Activated CD4-positive, alpha-beta T cell treated with anti-CD3 and anti-CD28 coated beads for 48 hours (primary cell): Measurements from ENCODE around the gene SESN3.
"Not testable (repeated sequence)": the region's sequence is repeated elsewhere in the genome, so short reads cannot be mapped to it uniquely, and the experiment has no call there.

Source experiments
- DNase-seq: peaks from one replicate; pipeline ENCODE4 v3.0.0-alpha.2; 2020

The SESN3 gene

GRCh38 chr11:95212609-95213008 lies 18.4 kb downstream of the SESN3 start:
- no peak for DNase-seq

DNA sequence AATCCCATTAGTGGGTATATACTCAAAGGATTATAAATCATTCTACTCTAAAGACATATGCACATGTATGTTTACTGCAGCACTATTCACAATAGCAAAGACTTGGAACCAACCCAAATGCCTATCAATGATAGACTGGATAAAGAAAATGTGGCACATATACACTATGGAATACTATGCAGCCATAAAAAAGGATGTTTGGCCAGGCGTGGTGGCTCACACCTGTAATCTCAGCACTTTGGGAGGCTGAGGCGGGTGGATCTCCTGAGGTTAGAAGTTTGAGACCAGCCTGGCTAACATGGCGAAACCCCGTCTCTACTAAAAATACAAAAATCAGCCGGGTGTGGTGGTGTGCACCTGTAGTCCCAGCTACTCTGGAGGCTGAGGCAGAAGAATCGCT lies 21.5 kb downstream of the SESN3 start:
- not testable (repeated sequence) for DNase-seq

- no peak for DNase-seq
These were observed 30.1 kb downstream of the SESN3 start for GRCh38 chr11:95200781-95201457.

GRCh38 chr11:95195831-95196230 lies 35.2 kb downstream of the SESN3 start:
- no peak for DNase-seq

- DNase-seq = no peak
These were observed 37.5 kb downstream of the SESN3 start for GRCh38 chr11:95193541-95193940.

DNA sequence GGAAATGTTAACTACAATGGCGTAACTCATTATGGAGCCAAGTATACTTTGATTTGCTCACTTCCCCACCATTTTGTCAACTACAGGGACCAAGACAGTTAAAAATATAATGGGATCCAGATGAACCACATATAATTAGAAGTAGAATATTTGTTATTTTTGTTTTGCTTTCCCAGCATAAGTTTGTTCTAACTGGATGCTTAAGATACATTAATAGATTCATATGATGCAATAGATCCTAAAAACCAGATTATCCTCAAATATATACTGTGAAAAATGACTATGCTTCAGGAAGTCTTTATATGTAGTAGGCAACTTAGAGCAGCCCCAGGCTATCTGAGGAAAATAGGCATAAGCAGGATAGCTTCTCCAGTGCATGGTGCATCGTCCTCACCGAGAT lies 38.3 kb downstream of the SESN3 start:
- no peak for DNase-seq

DNA sequence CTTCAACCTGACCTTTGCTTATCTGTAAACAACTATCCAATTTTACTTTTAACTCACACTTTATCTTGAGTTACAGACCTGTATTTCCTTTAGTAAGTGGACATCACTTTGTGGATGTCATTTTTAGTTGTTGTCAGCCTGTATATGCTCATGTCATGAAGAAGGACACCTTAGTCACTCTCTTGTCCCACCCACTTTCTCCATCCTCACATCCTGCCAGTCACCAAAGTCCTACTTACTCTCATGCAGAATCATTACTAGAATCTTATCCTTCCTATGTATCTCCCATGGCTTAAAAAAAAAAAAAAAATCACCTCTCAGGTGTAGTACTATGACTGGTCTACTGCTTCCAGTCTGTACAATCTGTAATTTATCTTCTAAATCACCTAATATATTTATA lies 43.3 kb downstream of the SESN3 start:
- DNase-seq = peak; percentile 8

DNA sequence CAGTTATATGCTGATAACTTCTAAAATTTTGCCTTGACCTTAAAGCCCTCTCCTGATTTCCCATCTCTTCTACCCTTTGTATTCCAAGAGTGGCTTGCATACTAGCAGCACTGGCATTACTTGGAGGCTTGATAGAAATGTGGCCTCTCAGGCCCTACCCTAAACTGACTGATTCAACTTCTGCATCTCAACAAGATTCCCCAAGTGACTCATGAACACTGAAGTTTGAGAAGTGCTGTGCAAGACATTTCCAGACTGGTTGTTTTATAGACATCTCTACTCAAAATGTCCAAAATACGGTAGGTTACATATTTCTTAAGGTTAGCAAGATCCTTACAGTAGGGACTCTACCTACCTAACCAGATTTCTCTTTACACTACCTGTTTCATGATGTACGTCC lies 48.6 kb downstream of the SESN3 start:
- DNase-seq = no peak

GRCh38 chr11:95175818-95176380 lies 55.1 kb downstream of the SESN3 start:
- no peak for DNase-seq

GRCh38 chr11:95170294-95170693 lies 60.7 kb downstream of the SESN3 start:
- no peak for DNase-seq

DNA sequence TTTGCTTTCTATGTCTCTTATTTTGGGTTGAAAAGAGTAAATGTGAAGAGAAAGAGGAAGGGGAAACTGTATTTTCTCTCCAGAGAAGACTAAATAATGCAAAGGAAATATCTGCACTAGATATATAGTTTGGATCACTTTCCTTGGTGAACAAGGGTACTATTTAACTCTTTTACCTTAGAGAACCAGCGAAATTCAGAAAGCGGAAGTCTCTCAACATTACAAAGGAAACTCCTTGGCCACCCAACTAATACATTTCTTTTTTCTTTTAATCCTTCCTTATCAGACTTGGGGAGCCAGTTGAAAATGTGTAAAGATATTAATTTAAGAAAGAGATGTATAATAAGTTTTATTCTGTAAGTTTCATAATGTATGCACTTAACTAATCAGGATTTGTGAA lies 64.2 kb downstream of the SESN3 start:
- DNase-seq = no peak

GRCh38 chr11:95165638-95166037 lies 65.4 kb downstream of the SESN3 start:
- DNase-seq = no peak

DNA sequence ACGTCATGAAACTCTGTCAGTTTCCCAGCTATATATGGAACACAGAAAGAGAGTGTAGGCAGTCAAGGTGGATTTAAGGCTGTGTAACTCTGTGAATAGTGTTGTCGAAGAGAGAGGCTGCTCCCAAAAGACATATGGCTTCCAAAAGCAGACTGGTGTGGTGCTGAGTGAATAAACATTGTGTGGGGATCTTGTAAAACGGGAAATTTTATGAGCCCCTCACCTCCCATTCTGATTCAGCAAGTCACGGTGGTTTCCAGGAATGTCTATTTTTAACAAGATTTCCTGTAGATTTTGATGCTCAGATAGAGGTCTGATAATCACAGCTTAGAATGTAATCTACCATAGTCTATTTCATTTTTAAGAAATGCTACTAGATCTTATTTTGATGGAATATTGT lies 67.9 kb downstream of the SESN3 start:
- no peak for DNase-seq

DNA sequence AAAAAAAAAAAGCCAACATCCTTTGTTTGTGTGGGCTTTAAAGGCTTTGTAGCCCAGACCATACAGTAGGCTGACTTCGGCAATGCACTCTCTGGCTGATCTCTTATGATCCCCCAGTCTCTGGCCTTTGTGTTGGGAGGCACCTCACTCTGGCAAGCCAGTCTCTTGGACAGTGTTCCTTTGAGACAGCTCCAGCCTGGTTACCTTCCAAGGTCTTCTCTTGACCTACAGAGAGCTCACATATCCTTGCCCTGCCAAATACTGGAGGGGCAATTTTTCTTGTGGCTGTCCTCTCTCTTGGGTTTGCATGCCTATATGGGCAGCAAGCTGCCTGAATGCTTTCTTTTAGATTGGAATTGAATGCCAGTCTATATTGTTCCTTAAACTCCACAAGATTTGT lies 69.8 kb downstream of the SESN3 start:
- DNase-seq = no peak

DNA sequence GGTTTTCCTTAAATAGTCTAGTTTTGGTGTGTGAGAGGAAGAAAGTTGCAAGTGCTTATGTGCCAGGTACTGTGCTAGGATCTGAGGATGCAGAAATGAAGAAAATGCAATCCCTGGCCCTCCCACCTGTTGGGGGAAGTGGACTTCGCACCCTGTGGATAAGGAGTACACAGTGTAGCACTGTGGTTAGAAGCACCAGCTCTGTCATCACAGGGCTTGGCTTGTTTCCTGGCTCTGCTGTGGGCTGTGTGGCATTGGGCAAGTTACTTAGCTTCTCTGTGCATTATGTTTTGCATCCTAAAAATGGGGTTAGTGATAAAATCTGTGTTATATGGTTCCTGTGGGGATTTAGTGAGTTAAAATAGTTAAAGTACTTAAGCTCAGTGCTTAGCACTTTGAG lies 73.2 kb downstream of the SESN3 start:
- DNase-seq = no peak

DNA sequence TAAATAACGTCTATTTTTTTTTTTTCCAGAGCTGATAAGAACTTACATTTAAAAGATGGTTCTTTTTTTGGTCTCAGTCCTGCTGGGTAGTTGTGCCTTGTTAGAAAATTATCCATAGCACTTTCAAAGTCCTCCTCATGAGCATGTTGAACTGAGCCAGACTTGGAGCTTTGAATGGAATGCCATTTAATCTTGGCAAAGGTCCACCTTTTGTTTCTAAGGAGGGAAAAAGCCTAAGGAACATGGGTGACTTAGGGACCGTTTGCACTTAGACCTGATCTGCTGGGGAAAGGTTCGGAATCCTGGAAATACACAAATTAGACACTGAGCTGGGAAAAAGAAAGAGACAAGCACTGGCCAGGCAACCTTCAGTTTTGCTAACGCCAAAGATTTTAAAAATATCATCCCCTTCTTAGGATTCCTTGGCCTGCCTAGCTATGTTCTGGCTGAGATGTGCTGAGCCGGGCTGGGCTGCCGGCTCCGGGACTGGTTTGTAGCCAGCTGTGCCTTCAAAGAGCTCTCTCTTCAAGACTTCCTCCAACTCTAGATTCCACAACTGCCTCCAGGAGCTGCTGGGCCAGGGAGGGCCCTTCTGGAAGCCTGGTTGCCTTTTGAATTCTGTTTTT lies 74.0 kb downstream of the SESN3 start:
- no peak for DNase-seq

- no peak for DNase-seq
These were observed 74.8 kb downstream of the SESN3 start for GRCh38 chr11:95156133-95156721.

- no peak for DNase-seq
These were observed 75.6 kb downstream of the SESN3 start for GRCh38 chr11:95155385-95155784.

DNA sequence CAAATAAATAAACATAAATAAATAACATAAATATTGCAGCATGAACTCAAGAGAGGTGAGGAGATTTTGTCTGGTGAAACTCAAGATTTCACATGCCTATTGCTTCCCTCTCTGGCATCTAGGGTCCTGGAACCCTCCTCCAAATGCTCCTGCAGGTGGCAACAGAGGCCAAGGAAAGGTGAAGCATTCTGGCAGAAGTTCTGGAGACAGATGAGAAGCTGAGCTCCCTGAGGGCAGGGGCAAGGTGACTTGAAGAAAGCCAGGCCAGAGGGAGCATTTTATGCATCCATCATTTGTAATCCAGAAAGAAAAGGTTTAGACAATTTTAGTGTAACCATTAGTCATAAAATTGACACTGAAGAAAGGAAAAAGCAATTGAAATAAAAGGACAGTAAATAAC lies 76.5 kb downstream of the SESN3 start:
- DNase-seq = peak; percentile 74

- no peak for DNase-seq
These were observed 77.2 kb downstream of the SESN3 start for GRCh38 chr11:95153857-95154246.

- DNase-seq = peak; percentile 35
These were observed 77.8 kb downstream of the SESN3 start for GRCh38 chr11:95152876-95153856.

GRCh38 chr11:95150956-95151684 lies 79.9 kb downstream of the SESN3 start:
- DNase-seq = peak; percentile 93
